DOHH2 (cell line): ENCODE results near the gene VWA2.

Experiments used
- H3F3A ChIP-seq: fragments of 200-600 bp; sonication (generic), shearing (Covaris generic); 2 replicates; pipeline ENCODE4 v1.6.0; 2016; ENCODE audit warnings: antibody characterized with exemption, mild to moderate bottlenecking; ENCODE audit not compliant: control insufficient read depth, insufficient read depth
- H3K27ac ChIP-seq: fragments of 200-600 bp; sonication (generic); 2 replicates; pipeline ENCODE4 v1.5.1; 2014; ENCODE audit warnings: low read depth, mild to moderate bottlenecking, low read length, moderate library complexity
- H3K27me3 ChIP-seq: fragments of 200-600 bp; sonication (generic); 2 replicates; pipeline ENCODE4 v1.6.1; 2014; ENCODE audit warnings: mild to moderate bottlenecking, low read length, mixed read lengths; ENCODE audit not compliant: control insufficient read depth
- H3K36me3 ChIP-seq: fragments of 200-600 bp; sonication (generic); 2 replicates; pipeline ENCODE4 v1.6.1; 2014; ENCODE audit warnings: mild to moderate bottlenecking, low read length, moderate library complexity, mixed read lengths; ENCODE audit not compliant: control insufficient read depth
- H3K4me1 ChIP-seq: fragments of 200-600 bp; sonication (generic); 2 replicates; pipeline ENCODE4 v1.6.1; 2014; ENCODE audit warnings: mild to moderate bottlenecking, low read length, mixed read lengths; ENCODE audit not compliant: control insufficient read depth
- H3K4me2 ChIP-seq: fragments of 200-600 bp; sonication (generic); 2 replicates; pipeline ENCODE4 v1.6.0; 2014; ENCODE audit warnings: mild to moderate bottlenecking, low read length, moderate library complexity
- H3K4me3 ChIP-seq: fragments of 200-600 bp; sonication (generic); 2 replicates; pipeline ENCODE4 v1.5.1; 2014; ENCODE audit warnings: mild to moderate bottlenecking, low read length, mixed read lengths
- H3K79me2 ChIP-seq: fragments of 200-600 bp; sonication (generic); 2 replicates; pipeline ENCODE4 v1.6.1; 2014; ENCODE audit warnings: mild to moderate bottlenecking, low read length, mixed read lengths; ENCODE audit not compliant: control insufficient read depth
- H3K9me2 ChIP-seq: fragments of 200-600 bp; sonication (generic); replicated peaks from 2 replicates; pipeline ENCODE4 v1.6.1; 2014; ENCODE audit warnings: mild to moderate bottlenecking, low read length, mixed read lengths; ENCODE audit not compliant: control insufficient read depth
- H3K9me3 ChIP-seq: fragments of 200-600 bp; sonication (generic); 2 replicates; pipeline ENCODE4 v1.6.1; 2014; ENCODE audit warnings: antibody characterized with exemption, low read length, mixed read lengths; ENCODE audit not compliant: control insufficient read depth, insufficient read depth
- H4K20me1 ChIP-seq: fragments of 200-600 bp; sonication (generic); 2 replicates; pipeline ENCODE4 v1.6.0; 2014; ENCODE audit warnings: low read depth, mild to moderate bottlenecking, antibody characterized with exemption, low read length, moderate library complexity; ENCODE audit not compliant: control insufficient read depth, insufficient read depth
- EZH2phosphoT487 ChIP-seq: fragments of 200-600 bp; sonication (generic); IDR thresholded peaks from 2 replicates; pipeline ENCODE4 v1.6.1; 2017; ENCODE audit warnings: borderline replicate concordance, mild to moderate bottlenecking, antibody characterized with exemption, low read length, moderate library complexity, mixed read lengths
- TF ChIP-seq, protein P1 (sequence below): fragments of 200-600 bp; sonication (generic); IDR thresholded peaks from one replicate; pipeline ENCODE4 v1.5.1; 2014; ENCODE audit warnings: antibody characterized with exemption, mild to moderate bottlenecking, low read depth, low read length; ENCODE audit not compliant: poor library complexity, severe bottlenecking

Gene VWA2

DNA sequence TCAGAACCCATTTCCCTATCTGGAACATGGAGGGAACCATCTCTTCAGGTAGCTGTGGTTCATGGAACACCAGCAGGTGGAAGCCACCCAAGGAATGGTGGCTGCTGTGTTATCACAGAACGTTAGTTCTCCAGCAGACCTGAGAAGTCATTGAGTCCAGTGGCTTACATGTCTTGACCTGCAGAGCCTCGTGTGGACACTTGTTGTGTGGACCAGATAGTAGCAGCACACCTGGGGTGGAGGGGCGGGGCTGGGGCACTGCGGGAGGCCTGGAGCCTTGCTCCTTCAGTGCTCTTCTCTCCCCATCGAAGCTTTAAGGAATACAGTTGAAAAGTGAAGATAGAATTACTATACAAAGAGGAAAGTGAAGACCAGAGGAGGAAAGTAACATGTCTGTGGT is 42.4 kb downstream of the VWA2 start:
- Histone ChIP-seq H3K9me2 (no peaks in the 10 kb centered on the region), H3K27me3 (no peaks in the 10 kb centered on the region), H3K9me3 (no peaks in the 10 kb centered on the region), H3K4me2 (no peak overlapping the region), H4K20me1 (no peaks in the 10 kb centered on the region), H3K4me1 (no peaks in the 10 kb centered on the region), H3K36me3 (no peaks in the 10 kb centered on the region), H3F3A (no peaks in the 10 kb centered on the region), H3K79me2 (no peaks in the 10 kb centered on the region), H3K27ac (no peak overlapping the region), H3K4me3 (no peak overlapping the region)
- TF ChIP-seq, protein P1, sequence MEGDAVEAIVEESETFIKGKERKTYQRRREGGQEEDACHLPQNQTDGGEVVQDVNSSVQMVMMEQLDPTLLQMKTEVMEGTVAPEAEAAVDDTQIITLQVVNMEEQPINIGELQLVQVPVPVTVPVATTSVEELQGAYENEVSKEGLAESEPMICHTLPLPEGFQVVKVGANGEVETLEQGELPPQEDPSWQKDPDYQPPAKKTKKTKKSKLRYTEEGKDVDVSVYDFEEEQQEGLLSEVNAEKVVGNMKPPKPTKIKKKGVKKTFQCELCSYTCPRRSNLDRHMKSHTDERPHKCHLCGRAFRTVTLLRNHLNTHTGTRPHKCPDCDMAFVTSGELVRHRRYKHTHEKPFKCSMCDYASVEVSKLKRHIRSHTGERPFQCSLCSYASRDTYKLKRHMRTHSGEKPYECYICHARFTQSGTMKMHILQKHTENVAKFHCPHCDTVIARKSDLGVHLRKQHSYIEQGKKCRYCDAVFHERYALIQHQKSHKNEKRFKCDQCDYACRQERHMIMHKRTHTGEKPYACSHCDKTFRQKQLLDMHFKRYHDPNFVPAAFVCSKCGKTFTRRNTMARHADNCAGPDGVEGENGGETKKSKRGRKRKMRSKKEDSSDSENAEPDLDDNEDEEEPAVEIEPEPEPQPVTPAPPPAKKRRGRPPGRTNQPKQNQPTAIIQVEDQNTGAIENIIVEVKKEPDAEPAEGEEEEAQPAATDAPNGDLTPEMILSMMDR = no peak
- TF ChIP-seq EZH2phosphoT487 = no peak

DNA sequence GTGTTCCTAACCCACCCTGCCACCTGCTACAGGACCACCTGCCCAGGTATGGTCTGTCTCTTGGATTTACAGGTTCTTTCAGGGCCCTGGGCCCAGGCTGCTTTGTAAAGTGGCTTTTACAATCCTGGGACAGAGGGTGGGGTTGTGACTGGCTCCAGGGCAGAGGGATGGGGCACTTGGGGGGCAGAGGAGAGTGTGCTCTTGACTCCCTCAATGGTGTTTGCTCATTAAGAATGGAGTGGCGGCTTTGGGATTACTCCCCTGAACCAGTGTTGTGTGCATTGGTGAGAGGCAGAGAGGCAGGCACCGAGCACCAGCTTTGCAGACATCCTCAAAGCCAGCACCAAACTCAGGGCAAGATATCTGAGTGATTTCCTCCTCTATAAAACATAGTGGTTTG is 43.5 kb downstream of the VWA2 start:
- no peak overlapping the region for H3K4me2 ChIP-seq
- no peaks in the 10 kb centered on the region for H4K20me1 ChIP-seq
- no peaks in the 10 kb centered on the region for H3K4me1 ChIP-seq
- no peaks in the 10 kb centered on the region for H3K9me3 ChIP-seq
- TF ChIP-seq, protein P1 = no peak
- no peak for TF ChIP-seq EZH2phosphoT487
- no peaks in the 10 kb centered on the region for H3K36me3 ChIP-seq
- H3K27me3 ChIP-seq = no peaks in the 10 kb centered on the region
- no peaks in the 10 kb centered on the region for H3K9me2 ChIP-seq
- H3K27ac ChIP-seq = no peak overlapping the region
- no peaks in the 10 kb centered on the region for H3F3A ChIP-seq
- H3K79me2 ChIP-seq = no peaks in the 10 kb centered on the region
- no peak overlapping the region for H3K4me3 ChIP-seq

DNA sequence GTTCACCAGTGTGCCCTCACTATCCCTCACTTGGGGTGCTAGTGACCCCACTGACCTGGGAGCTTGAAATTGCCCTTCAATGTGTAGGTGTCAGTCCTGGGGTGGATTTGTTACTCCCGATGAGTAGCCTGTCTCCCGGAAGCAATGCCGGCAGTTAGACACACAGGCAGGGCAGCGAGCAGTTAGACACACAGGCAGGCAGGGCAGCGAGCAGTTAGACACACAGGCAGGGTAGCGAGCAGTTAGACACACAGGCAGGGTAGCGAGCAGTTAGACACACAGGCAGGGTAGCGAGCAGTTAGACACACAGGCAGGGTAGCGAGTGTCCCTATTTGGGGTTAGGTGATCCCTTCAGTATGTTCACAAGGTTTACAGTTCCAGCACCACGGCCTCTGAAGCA is 44.0 kb downstream of the VWA2 start:
- Histone ChIP-seq H3K79me2 (no peaks in the 10 kb centered on the region), H3F3A (no peaks in the 10 kb centered on the region), H3K4me2 (no peak overlapping the region), H3K9me3 (no peaks in the 10 kb centered on the region), H3K4me3 (no peak overlapping the region), H3K27ac (no peak overlapping the region), H3K9me2 (no peaks in the 10 kb centered on the region), H4K20me1 (no peaks in the 10 kb centered on the region), H3K4me1 (no peaks in the 10 kb centered on the region), H3K36me3 (no peaks in the 10 kb centered on the region), H3K27me3 (no peaks in the 10 kb centered on the region)
- TF ChIP-seq, protein P1 = no peak
- no peak for TF ChIP-seq EZH2phosphoT487
